Transverse colon (tissue), 4 donors: ENCODE data around the gene C6orf163.

Experiments used
- EP300 ChIP-seq: sonication (generic); formaldehyde crosslinking; IDR thresholded peaks from one replicate; pipeline ENCODE4 v1.6.1; 2017; ENCODE audit warnings: antibody characterized with exemption, low read depth
- POLR2A ChIP-seq: fragments of 450-650 bp; IDR thresholded peaks from one replicate; pipeline ENCODE4 v1.6.1; 2016; ENCODE audit warnings: antibody characterized with exemption, mild to moderate bottlenecking, moderate library complexity
- POLR2AphosphoS5 ChIP-seq, 3 donors: sonication (generic); formaldehyde crosslinking; IDR thresholded peaks; one replicate each; pipeline ENCODE4 v1.6.1; 2016; ENCODE audit warnings: antibody characterized with exemption in 3 of 3
- TF ChIP-seq, protein P1 (sequence below), 5 experiments: fragments of 200-600 bp in 3 of 5; fragments of 450-650 bp in 2 of 5; sonication (generic) in 3 of 5; IDR thresholded peaks; 1 replicate in 2 of 5; 2 replicates in 3 of 5; pipeline ENCODE4 v1.5.1; 2016 to 2017; ENCODE audit warnings: antibody characterized with exemption in 5 of 5, inconsistent platforms in 3 of 5, mild to moderate bottlenecking in 2 of 5, moderate library complexity in 1 of 5

DNA sequence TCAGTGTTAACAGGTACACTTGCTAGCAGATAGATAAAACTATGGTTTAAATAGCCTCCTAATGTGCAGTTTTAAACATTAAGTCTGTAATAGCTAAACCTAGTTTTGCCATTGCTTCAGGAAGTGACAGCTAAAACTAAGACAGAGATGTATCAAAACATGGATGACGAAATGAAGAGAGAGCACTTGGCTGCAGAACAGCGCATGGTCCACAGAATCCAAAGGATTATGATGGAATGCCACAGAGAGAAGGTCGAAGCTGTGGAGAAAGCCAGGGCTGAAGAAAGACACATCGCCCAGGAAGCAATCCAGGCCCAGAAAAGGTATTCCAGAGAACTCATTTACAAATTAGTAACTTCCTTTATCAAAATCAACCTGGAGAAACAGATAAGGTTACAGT, 11.6 kb downstream of the C6orf163 start:
- TF ChIP-seq, protein P1, sequence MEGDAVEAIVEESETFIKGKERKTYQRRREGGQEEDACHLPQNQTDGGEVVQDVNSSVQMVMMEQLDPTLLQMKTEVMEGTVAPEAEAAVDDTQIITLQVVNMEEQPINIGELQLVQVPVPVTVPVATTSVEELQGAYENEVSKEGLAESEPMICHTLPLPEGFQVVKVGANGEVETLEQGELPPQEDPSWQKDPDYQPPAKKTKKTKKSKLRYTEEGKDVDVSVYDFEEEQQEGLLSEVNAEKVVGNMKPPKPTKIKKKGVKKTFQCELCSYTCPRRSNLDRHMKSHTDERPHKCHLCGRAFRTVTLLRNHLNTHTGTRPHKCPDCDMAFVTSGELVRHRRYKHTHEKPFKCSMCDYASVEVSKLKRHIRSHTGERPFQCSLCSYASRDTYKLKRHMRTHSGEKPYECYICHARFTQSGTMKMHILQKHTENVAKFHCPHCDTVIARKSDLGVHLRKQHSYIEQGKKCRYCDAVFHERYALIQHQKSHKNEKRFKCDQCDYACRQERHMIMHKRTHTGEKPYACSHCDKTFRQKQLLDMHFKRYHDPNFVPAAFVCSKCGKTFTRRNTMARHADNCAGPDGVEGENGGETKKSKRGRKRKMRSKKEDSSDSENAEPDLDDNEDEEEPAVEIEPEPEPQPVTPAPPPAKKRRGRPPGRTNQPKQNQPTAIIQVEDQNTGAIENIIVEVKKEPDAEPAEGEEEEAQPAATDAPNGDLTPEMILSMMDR (IDR thresholded peaks at IDR 0.05), result no peak
- no peak for TF ChIP-seq POLR2A
- no peak for TF ChIP-seq EP300
- TF ChIP-seq POLR2AphosphoS5 (IDR thresholded peaks at IDR 0.05), result no peak
